HEK293 (cell line): ENCODE measurements around the gene AFF1.

Experiments
- CTCF ChIA-PET: fragments of 350-600 bp; formaldehyde crosslinking; extraction: SDS; loops from one replicate; lab custom pipeline; 2021; ENCODE audit warnings: antibody characterized with exemption; lab: Yijun Ruan, JAX
- POLR2A ChIA-PET: fragments of 300-600 bp; formaldehyde crosslinking; extraction: SDS; loops from one replicate; lab custom pipeline; 2020; ENCODE audit warnings: antibody characterized with exemption, inconsistent platforms; lab: Yijun Ruan, JAX
- H3K27ac ChIP-seq: fragments of 200-500 bp; sonication (Bioruptor generic); 2 replicates; pipeline ENCODE4 v1.5.1; 2014; ENCODE audit warnings: low read depth, low read length, control low read depth, inconsistent platforms; ENCODE audit errors: extremely low read depth
- H3K36me3 ChIP-seq, 2 experiments: fragments of 200-500 bp in 1 of 2; sonication (Bioruptor generic) in 1 of 2; 1 replicate in 1 of 2; 2 replicates in 1 of 2; pipeline ENCODE4 v1.5.1; 2014 to 2017; ENCODE audit warnings: inconsistent platforms in 2 of 2, low read length in 2 of 2; ENCODE audit not compliant: control insufficient read depth in 2 of 2, insufficient read depth in 1 of 2
- H3K4me1 ChIP-seq: fragments of 200-500 bp; sonication (Bioruptor generic); 2 replicates; pipeline ENCODE4 v1.5.1; 2014; ENCODE audit warnings: mild to moderate bottlenecking, low read length, inconsistent platforms; ENCODE audit not compliant: control insufficient read depth, insufficient read depth
- H3K4me3 ChIP-seq: 2 replicates; pipeline ENCODE4 v1.5.1; 2011; ENCODE audit warnings: low read depth, mild to moderate bottlenecking, control low read depth, low read length, moderate library complexity
- H3K9me3 ChIP-seq: fragments of 200-500 bp; sonication (Bioruptor generic); 2 replicates; pipeline ENCODE4 v1.5.1; 2014; ENCODE audit warnings: low read depth, low read length, inconsistent platforms; ENCODE audit not compliant: control insufficient read depth, insufficient read depth
- GLIS2 ChIP-seq: fragments of 450-650 bp; formaldehyde crosslinking; IDR thresholded peaks from 2 replicates; pipeline ENCODE4 v1.5.1; 2016; ENCODE audit warnings: missing biosample characterization, missing genetic modification characterization
- KLF8 ChIP-seq: fragments of 450-650 bp; formaldehyde crosslinking; IDR thresholded peaks from 2 replicates; pipeline ENCODE4 v1.5.1; 2016; ENCODE audit warnings: missing biosample characterization, missing genetic modification characterization
- PRDM10 ChIP-seq: fragments of 450-650 bp; formaldehyde crosslinking; IDR thresholded peaks from 2 replicates; pipeline ENCODE4 v1.5.1; 2016; ENCODE audit warnings: missing biosample characterization, missing genetic modification characterization
- ZBTB44 ChIP-seq: fragments of 450-650 bp; IDR thresholded peaks from 2 replicates; pipeline ENCODE4 v1.5.1; 2018; ENCODE audit warnings: missing biosample characterization, mild to moderate bottlenecking, missing genetic modification characterization
- ZBTB6 ChIP-seq: fragments of 450-650 bp; formaldehyde crosslinking; IDR thresholded peaks from 2 replicates; pipeline ENCODE4 v1.5.1; 2017; ENCODE audit warnings: missing biosample characterization, missing genetic modification characterization
- ZEB2 ChIP-seq: fragments of 450-650 bp; formaldehyde crosslinking; IDR thresholded peaks from 2 replicates; pipeline ENCODE4 v1.5.1; 2016; ENCODE audit warnings: missing biosample characterization, missing genetic modification characterization
- ZFP69B ChIP-seq: fragments of 450-650 bp; formaldehyde crosslinking; IDR thresholded peaks from 2 replicates; pipeline ENCODE4 v1.5.1; 2016; ENCODE audit warnings: missing biosample characterization, missing genetic modification characterization
- ZIC2 ChIP-seq: fragments of 450-650 bp; formaldehyde crosslinking; IDR thresholded peaks from 2 replicates; pipeline ENCODE4 v1.5.1; 2016; ENCODE audit warnings: missing biosample characterization, missing genetic modification characterization
- ZNF10 ChIP-seq: fragments of 450-650 bp; formaldehyde crosslinking; IDR thresholded peaks from 2 replicates; pipeline ENCODE4 v1.5.1; 2017; ENCODE audit warnings: missing biosample characterization, missing genetic modification characterization
- ZNF121 ChIP-seq: fragments of 450-650 bp; formaldehyde crosslinking; IDR thresholded peaks from 2 replicates; pipeline ENCODE4 v1.5.1; 2016; ENCODE audit warnings: missing biosample characterization, missing genetic modification characterization
- ZNF280D ChIP-seq: fragments of 450-650 bp; formaldehyde crosslinking; IDR thresholded peaks from 2 replicates; pipeline ENCODE4 v1.5.1; 2016; ENCODE audit warnings: missing biosample characterization, missing genetic modification characterization
- ZNF341 ChIP-seq: fragments of 450-650 bp; formaldehyde crosslinking; IDR thresholded peaks from 2 replicates; pipeline ENCODE4; 2016; ENCODE audit warnings: low read depth, missing biosample characterization, missing genetic modification characterization
- ZNF521 ChIP-seq: fragments of 450-650 bp; formaldehyde crosslinking; IDR thresholded peaks from 2 replicates; pipeline ENCODE4 v1.5.1; 2017; ENCODE audit warnings: missing biosample characterization, mild to moderate bottlenecking, missing genetic modification characterization
- ZNF654 ChIP-seq: fragments of 450-650 bp; formaldehyde crosslinking; IDR thresholded peaks from 2 replicates; pipeline ENCODE4 v1.5.1; 2016; ENCODE audit warnings: low read depth, missing biosample characterization, missing genetic modification characterization
- ZNF76 ChIP-seq: fragments of 450-650 bp; formaldehyde crosslinking; IDR thresholded peaks from 2 replicates; pipeline ENCODE4; 2016; ENCODE audit warnings: low read depth, missing biosample characterization, missing genetic modification characterization, borderline replicate concordance
- ZNF843 ChIP-seq: fragments of 450-650 bp; formaldehyde crosslinking; IDR thresholded peaks from 2 replicates; pipeline ENCODE4 v1.5.1; 2016; ENCODE audit warnings: missing biosample characterization, missing genetic modification characterization
- ZSCAN5A ChIP-seq: fragments of 450-650 bp; formaldehyde crosslinking; IDR thresholded peaks from 2 replicates; pipeline ENCODE4 v1.5.1; 2016; ENCODE audit warnings: missing biosample characterization, missing genetic modification characterization
- TF ChIP-seq, protein P1 (sequence below): fragments of 450-650 bp; formaldehyde crosslinking; IDR thresholded peaks from 2 replicates; pipeline ENCODE4 v1.5.1; 2016; ENCODE audit warnings: missing biosample characterization, missing genetic modification characterization
- TF ChIP-seq, protein P2 (sequence below): fragments of 450-650 bp; formaldehyde crosslinking; IDR thresholded peaks from 2 replicates; pipeline ENCODE4 v1.5.1; 2016; ENCODE audit warnings: missing biosample characterization, missing genetic modification characterization
- TF ChIP-seq, protein P3 (sequence below): fragments of 450-650 bp; formaldehyde crosslinking; IDR thresholded peaks from 2 replicates; pipeline ENCODE4 v1.5.1; 2017; ENCODE audit warnings: missing biosample characterization, missing genetic modification characterization

The AFF1 gene

GRCh38 chr4:86927843-86928395 is 6.9 kb upstream of the AFF1 start:
- POLR2A ChIA-PET: interaction anchor here (0.6 to 1.7 kb wide), 3 partner anchors 77 to 464 kb away, joined by 3 to 5 read pairs (median 3); no protein-coding TSS in a partner anchor
- H3K4me1 ChIP-seq: no peaks in the 10 kb centered on the region
- H3K36me3 ChIP-seq: no peaks in the 10 kb centered on the region
- H3K4me3 ChIP-seq: no peak overlapping the region
- H3K9me3 ChIP-seq: no peaks in the 10 kb centered on the region
- no peak overlapping the region for H3K27ac ChIP-seq
- CTCF ChIA-PET: interaction anchor here (0.6 kb wide), 1 partner anchor 432 kb away, joined by 3 read pairs; no protein-coding TSS in a partner anchor
- no peak for TF ChIP-seq ZSCAN5A (tag by site-specific recombination)
- no peak for TF ChIP-seq ZBTB6 (tag by site-specific recombination)
- TF ChIP-seq ZIC2 (tag by site-specific recombination): no peak
- TF ChIP-seq ZBTB44 (tag by site-specific recombination): no peak
- TF ChIP-seq ZNF280D (tag by site-specific recombination): no peak
- TF ChIP-seq, protein P1, sequence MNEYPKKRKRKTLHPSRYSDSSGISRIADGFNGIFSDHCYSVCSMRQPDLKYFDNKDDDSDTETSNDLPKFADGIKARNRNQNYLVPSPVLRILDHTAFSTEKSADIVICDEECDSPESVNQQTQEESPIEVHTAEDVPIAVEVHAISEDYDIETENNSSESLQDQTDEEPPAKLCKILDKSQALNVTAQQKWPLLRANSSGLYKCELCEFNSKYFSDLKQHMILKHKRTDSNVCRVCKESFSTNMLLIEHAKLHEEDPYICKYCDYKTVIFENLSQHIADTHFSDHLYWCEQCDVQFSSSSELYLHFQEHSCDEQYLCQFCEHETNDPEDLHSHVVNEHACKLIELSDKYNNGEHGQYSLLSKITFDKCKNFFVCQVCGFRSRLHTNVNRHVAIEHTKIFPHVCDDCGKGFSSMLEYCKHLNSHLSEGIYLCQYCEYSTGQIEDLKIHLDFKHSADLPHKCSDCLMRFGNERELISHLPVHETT (tag by site-specific recombination): peak; percentile 74; the same call in 1 of the 2 replicates
- TF ChIP-seq GLIS2 (tag by site-specific recombination): no peak
- TF ChIP-seq, protein P2, sequence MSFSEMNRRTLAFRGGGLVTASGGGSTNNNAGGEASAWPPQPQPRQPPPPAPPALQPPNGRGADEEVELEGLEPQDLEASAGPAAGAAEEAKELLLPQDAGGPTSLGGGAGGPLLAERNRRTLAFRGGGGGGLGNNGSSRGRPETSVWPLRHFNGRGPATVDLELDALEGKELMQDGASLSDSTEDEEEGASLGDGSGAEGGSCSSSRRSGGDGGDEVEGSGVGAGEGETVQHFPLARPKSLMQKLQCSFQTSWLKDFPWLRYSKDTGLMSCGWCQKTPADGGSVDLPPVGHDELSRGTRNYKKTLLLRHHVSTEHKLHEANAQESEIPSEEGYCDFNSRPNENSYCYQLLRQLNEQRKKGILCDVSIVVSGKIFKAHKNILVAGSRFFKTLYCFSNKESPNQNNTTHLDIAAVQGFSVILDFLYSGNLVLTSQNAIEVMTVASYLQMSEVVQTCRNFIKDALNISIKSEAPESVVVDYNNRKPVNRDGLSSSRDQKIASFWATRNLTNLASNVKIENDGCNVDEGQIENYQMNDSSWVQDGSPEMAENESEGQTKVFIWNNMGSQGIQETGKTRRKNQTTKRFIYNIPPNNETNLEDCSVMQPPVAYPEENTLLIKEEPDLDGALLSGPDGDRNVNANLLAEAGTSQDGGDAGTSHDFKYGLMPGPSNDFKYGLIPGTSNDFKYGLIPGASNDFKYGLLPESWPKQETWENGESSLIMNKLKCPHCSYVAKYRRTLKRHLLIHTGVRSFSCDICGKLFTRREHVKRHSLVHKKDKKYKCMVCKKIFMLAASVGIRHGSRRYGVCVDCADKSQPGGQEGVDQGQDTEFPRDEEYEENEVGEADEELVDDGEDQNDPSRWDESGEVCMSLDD: no peak
- TF ChIP-seq ZNF341: no peak
- TF ChIP-seq KLF8 (tag by site-specific recombination): peak; percentile 73
- no peak for TF ChIP-seq ZFP69B (tag by site-specific recombination)
- no peak for TF ChIP-seq ZNF76 (tag by site-specific recombination)
- TF ChIP-seq ZNF121 (tag by site-specific recombination): no peak
- TF ChIP-seq ZNF654 (tag by site-specific recombination): no peak
- TF ChIP-seq PRDM10 (tag by site-specific recombination): no peak
- TF ChIP-seq ZNF843 (tag by site-specific recombination): 0 out of 2 replicates have a peak, but pooled peaks have one; percentile 36
- peak; percentile 64 for TF ChIP-seq ZEB2
- TF ChIP-seq, protein P3, sequence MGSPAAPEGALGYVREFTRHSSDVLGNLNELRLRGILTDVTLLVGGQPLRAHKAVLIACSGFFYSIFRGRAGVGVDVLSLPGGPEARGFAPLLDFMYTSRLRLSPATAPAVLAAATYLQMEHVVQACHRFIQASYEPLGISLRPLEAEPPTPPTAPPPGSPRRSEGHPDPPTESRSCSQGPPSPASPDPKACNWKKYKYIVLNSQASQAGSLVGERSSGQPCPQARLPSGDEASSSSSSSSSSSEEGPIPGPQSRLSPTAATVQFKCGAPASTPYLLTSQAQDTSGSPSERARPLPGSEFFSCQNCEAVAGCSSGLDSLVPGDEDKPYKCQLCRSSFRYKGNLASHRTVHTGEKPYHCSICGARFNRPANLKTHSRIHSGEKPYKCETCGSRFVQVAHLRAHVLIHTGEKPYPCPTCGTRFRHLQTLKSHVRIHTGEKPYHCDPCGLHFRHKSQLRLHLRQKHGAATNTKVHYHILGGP: no peak
- no peak for TF ChIP-seq ZNF521 (tag by site-specific recombination)
- peak; percentile 42 for TF ChIP-seq ZNF10
